Erythroblast (primary cell): ENCODE measurements around the gene DDIT4.

ENCODE experiments used
- GATA1 ChIP-seq: IDR thresholded peaks from 2 replicates; pipeline ENCODE4 v1.6.1; 2011; ENCODE audit warnings: low read depth, mild to moderate bottlenecking, control low read depth, low read length, moderate library complexity
- POLR2A ChIP-seq: IDR thresholded peaks from 2 replicates; pipeline ENCODE4 v1.6.1; 2011; ENCODE audit warnings: mild to moderate bottlenecking, low read length

- TF ChIP-seq POLR2A, result no peak
- no peak for TF ChIP-seq GATA1
These were observed 7.5 kb upstream of the DDIT4 start for GRCh38 chr10:72265990-72266865.
